Stimulated activated CD8-positive, alpha-beta memory T cell treated with anti-CD3 and anti-CD28 coated beads, Interleukin-2, amount 100 ng/mL, for 1 hour (primary cell): Measurements from ENCODE around the gene ZNF283.
A peak's percentile ranks its signal among the peaks of the same experiment; 100 is the strongest.

ENCODE experiments used
- DNase-seq, 2 donors: peaks; one replicate each; pipeline ENCODE4 v3.0.0-alpha.2; 2020; ENCODE audit warnings: low read depth in 2 of 2

The ZNF283 gene

GRCh38 chr19:43826787-43827754, at the start of gene ZNF283:
TSS of gene ZNF283 (plus strand) at chr19:43827321. CDS start at chr19:43833505, 6,184 bp downstream.
- peak; percentile 58 to 67 for DNase-seq

DNA sequence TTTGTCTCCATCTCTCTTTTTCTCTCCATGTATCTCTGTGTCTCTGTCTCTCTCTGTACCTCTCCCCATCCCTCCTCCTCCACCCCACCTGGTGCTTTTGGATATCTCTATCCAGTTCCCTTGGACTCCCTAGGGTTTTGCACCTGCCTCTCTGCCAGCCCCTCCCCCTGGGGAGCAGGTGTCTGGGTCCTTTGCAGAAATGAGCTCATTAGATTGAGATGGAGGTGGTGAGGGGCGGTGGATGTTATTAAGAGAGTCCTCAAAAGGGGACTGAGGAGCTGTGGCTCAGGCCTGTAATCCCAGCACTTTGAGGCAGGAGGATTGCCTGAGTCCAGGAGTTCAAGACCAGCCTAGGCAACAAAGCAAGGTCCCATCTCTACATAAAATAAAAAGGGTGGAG, 48.5 kb upstream of the ZNF283 start:
- DNase-seq = no peak

- no peak for DNase-seq
Observed at GRCh38 chr19:43779147-43779819, 47.8 kb upstream of the ZNF283 start.

DNA sequence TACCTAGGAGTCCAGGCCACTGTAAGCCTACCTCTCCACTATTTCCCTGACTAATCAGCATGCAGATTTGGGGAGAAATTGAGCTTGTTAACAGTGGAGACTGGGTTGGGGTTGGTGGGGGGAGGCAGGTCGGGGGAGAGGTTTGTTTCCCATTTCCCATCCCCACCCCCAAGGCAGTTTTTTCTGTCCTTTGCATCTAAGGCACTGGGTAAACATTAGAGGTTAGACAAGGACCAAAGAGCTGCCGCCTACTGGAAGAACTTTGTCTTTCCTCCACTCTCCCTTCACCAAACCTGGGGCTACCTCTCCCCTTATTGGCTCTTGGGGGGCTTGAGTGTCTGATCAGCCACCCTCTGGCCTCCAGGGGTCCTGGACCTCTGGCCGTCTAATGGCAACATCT, 47.3 kb upstream of the ZNF283 start:
- no peak for DNase-seq

GRCh38 chr19:43780706-43781525, 46.2 kb upstream of the ZNF283 start, which contains the start of gene KCNN4:
TSS of gene KCNN4 (minus strand) at chr19:43780973. CDS start at chr19:43780861, 112 bp downstream.
- peak in 1 of 2 donors; percentile 28 for DNase-seq

- no peak for DNase-seq
Observed at GRCh38 chr19:43781630-43782310, 45.4 kb upstream of the ZNF283 start.

DNA sequence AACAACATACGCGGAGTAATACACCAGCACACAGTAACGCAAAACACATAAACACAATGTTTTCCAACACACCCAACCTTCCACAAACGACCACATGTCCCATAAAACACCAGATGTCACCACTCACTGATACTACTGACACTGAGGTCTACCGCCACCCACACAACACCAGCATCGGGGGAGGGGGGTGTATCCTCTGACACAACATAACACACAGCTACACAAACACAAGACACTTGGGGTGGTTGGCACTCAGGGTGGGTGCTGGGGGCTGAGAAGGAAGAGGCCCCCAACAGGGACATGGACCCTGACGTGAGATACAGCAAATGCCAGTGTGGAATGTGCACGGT, 44.8 kb upstream of the ZNF283 start:
- no peak for DNase-seq

GRCh38 chr19:43782689-43783231, 44.4 kb upstream of the ZNF283 start:
- DNase-seq = no peak

DNA sequence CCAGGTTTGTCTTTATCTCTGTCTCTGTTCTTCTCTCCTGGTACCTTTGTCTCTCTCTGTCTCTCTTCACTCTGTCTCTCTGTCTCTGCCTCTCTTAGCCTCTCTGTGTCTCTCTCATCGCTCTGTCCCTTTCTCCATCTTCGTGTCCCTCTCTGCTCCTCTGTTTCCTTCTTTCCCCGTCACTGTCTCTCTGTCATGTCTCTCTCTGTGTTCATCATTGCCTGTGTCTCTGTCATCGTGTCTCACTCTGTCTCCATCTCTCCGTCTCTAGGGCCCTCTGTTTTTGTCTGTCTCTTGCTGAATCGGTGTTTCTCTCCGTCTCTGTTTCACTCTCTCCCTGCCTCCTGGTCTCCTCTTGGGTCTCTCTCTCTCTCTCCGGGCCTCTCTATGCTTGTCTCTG, 43.5 kb upstream of the ZNF283 start:
- DNase-seq = no peak

DNA sequence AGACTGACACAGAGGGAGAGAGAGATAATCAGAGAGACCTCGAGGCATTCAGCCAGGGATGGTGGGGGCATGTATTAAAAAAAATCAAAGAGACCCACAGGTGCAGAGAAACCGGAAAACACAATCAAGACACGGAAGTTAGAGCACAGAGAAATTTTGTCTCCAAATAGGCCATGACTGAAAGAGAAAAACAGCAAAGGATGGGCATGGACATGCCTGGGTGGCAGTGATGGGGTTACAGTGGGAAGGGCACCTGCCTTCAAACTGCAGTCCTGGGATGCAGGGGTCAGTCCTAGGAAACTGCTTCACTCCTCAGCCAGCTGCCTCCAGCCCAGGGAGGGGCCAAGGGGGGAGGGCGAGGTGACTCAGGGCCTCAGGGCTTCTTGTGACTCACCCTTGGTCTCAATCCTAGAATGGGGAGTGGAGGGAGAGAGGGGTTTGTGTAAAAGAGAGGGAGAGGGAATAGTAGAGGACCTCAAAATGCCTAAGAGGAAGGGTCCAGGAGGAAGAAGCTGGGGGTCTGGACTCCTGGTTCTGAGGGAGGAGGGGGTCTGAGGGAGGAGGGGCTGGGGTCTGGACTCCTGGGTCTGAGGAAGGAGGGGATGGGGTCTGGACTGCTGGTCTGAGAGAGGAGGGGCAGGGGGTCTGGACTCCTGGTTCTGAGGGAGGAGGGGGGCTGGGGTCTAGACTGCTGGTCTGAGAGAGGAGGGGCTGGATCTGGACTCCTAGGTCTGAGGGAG, 42.7 kb upstream of the ZNF283 start:
- DNase-seq = peak in 1 of 2 donors; percentile 41

GRCh38 chr19:43784981-43785808, 41.9 kb upstream of the ZNF283 start:
- peak; percentile 15 to 31 for DNase-seq

- DNase-seq = no peak
Observed at GRCh38 chr19:43786665-43787064, 40.5 kb upstream of the ZNF283 start.

- no peak for DNase-seq
Observed at GRCh38 chr19:43789029-43789428, 38.1 kb upstream of the ZNF283 start.

DNA sequence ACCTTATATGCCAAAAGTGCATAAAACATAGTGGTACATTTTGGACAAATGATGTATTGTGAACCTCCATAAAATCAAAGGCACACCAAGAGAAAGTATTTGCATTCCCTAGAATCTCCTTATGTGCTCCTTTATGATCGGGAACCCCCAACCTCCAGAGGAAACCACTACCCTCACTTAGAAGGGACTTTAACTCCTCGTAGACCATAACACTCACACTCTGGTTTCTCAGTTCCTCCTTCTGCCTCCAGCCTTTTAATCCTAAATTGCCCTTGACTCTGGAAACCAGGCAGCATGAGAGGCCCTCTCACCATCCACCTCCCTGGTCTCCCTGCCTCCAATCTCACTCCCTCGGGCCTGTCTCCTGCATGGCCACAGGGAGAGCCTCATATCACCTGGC, 36.5 kb upstream of the ZNF283 start:
- DNase-seq = no peak

DNA sequence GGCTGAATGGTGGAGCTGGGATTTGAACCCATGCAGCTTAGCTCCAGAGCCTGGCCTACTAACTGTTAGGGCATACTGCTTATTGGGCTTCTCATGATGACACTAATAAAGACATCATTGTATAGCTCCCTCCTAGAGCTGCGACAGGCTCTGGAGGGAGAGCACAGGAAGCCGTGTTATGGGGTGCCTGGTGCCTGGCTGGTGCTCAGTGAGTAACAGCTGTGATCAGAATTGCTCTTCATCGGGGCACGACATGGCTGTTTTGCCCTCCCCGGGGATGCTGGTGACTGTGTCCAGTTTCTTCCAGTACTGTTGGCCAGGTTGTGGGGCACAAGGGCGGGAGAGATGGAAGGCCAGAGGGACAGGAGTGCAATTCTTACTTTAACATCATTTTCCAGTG, 30.0 kb upstream of the ZNF283 start:
- no peak for DNase-seq

- DNase-seq = no peak
Observed at GRCh38 chr19:43797556-43797955, 29.6 kb upstream of the ZNF283 start.

DNA sequence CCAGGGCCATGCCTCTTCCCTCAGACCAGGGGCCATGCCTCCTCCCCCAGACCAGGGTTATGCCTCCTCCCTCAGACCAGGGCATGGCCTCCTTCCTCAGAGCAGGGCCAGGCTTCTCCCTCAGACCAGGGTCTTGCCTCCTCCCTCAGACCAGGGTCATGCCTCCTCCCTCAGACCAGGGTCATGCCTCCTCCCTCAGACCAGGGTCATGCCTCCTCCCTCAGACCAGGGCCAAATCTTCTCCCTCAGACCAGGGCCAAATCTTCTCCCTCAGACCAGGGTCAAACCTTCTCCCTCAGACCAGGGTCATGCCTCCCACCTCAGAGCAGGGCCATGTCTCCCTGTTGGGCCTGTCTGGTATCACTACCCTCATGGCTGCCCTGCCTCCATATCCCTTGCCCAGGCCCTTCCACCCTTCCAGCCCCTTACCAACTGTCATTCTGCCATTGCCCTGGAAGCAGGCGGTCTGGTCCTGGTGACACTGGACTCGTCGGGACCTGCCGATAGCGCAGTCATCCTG, 29.0 kb upstream of the ZNF283 start:
- no peak for DNase-seq

GRCh38 chr19:43798546-43799409, 28.3 kb upstream of the ZNF283 start:
- peak in 1 of 2 donors; percentile 40 for DNase-seq
